Ecto neural progenitor cell (in vitro differentiated cells): ENCODE measurements around the gene FAM120A.
A peak's percentile ranks its signal among the peaks of the same experiment; 100 is the strongest.

ENCODE experiments used
- DNase-seq: peaks from one replicate; pipeline ENCODE4 v3.0.0-alpha.2; 2018; ENCODE audit warnings: low spot score

FAM120A gene

GRCh38 chr9:93594041-93594756 lies 142.7 kb downstream of the FAM120A start:
- DNase-seq: peak; percentile 42

GRCh38 chr9:93595461-93595860 lies 144.0 kb downstream of the FAM120A start:
- DNase-seq: no peak

GRCh38 chr9:93595861-93596365 lies 144.4 kb downstream of the FAM120A start:
- DNase-seq: peak; percentile 41

GRCh38 chr9:93596399-93596798 lies 144.9 kb downstream of the FAM120A start:
- peak; percentile 30 for DNase-seq

GRCh38 chr9:93597142-93597706 lies 145.7 kb downstream of the FAM120A start:
- no peak for DNase-seq

GRCh38 chr9:93597871-93598646 lies 146.6 kb downstream of the FAM120A start:
- DNase-seq: peak; percentile 41

GRCh38 chr9:93598647-93599241 lies 147.3 kb downstream of the FAM120A start:
- peak; percentile 36 for DNase-seq

GRCh38 chr9:93599571-93600403 lies 148.3 kb downstream of the FAM120A start:
- DNase-seq: peak; percentile 40

- peak; percentile 47 for DNase-seq
These were observed 149.0 kb downstream of the FAM120A start for GRCh38 chr9:93600504-93600903.

GRCh38 chr9:93601063-93601462 lies 149.6 kb downstream of the FAM120A start:
- no peak for DNase-seq

GRCh38 chr9:93601666-93602065 lies 150.2 kb downstream of the FAM120A start:
- DNase-seq: no peak

- DNase-seq: peak; percentile 29
These were observed 151.5 kb downstream of the FAM120A start for GRCh38 chr9:93603011-93603410.

- DNase-seq: no peak
These were observed 152.4 kb downstream of the FAM120A start for GRCh38 chr9:93603906-93604326.

- no peak for DNase-seq
These were observed 154.7 kb downstream of the FAM120A start for GRCh38 chr9:93606187-93606586.

- DNase-seq: no peak
These were observed 158.7 kb downstream of the FAM120A start for GRCh38 chr9:93610206-93610605.

- no peak for DNase-seq
These were observed 160.7 kb downstream of the FAM120A start for GRCh38 chr9:93612052-93612795.

- no peak for DNase-seq
These were observed 161.3 kb downstream of the FAM120A start for GRCh38 chr9:93612796-93613154.

GRCh38 chr9:93613174-93613573 lies 161.7 kb downstream of the FAM120A start:
- DNase-seq: no peak

- no peak for DNase-seq
These were observed 162.3 kb downstream of the FAM120A start for GRCh38 chr9:93613791-93614190.

- no peak for DNase-seq
These were observed 163.5 kb downstream of the FAM120A start for GRCh38 chr9:93614830-93615468.
